Neural progenitor cell (in vitro differentiated cells): ENCODE data around the gene PPFIBP1. TPM values are rescaled to one million over a fixed set of nuclear protein-coding genes. Genes with fewer than 3 reads are reported as not detected.

ENCODE experiments used
- DNase-seq: peaks from one replicate; pipeline ENCODE4 v3.0.0-alpha.2; 2016; ENCODE audit warnings: low spot score
- H2AFZ ChIP-seq: fragments of 200-600 bp; sonication (generic); replicated peaks from 2 replicates; pipeline ENCODE4 v1.6.1; 2016; ENCODE audit warnings: antibody characterized with exemption
- H3F3A ChIP-seq: fragments of 200-600 bp; sonication (generic); 2 replicates; pipeline ENCODE4 v1.6.1; 2016; ENCODE audit warnings: antibody characterized with exemption, low read depth
- H3K27ac ChIP-seq: fragments of 200-600 bp; sonication (generic); 2 replicates; pipeline ENCODE4 v1.5.1; 2016; ENCODE audit warnings: mild to moderate bottlenecking
- H3K27me3 ChIP-seq: fragments of 200-600 bp; sonication (generic); 2 replicates; pipeline ENCODE4 v1.6.1; 2016; ENCODE audit warnings: mild to moderate bottlenecking, moderate library complexity
- H3K36me3 ChIP-seq: fragments of 200-600 bp; sonication (generic); 2 replicates; pipeline ENCODE4 v1.5.1; 2016
- H3K4me1 ChIP-seq: fragments of 200-600 bp; sonication (generic); 2 replicates; pipeline ENCODE4 v1.6.1; 2016; ENCODE audit warnings: mixed run types
- H3K4me2 ChIP-seq: fragments of 200-600 bp; sonication (generic); 2 replicates; pipeline ENCODE4 v1.6.1; 2016
- H3K4me3 ChIP-seq: fragments of 200-600 bp; sonication (generic); 2 replicates; pipeline ENCODE4 v1.5.1; 2016
- H3K79me2 ChIP-seq: fragments of 200-600 bp; sonication (generic); 2 replicates; pipeline ENCODE4 v1.6.1; 2016; ENCODE audit warnings: low read depth
- H3K9ac ChIP-seq: fragments of 200-600 bp; sonication (generic); 2 replicates; pipeline ENCODE4 v1.6.1; 2016
- H3K9me3 ChIP-seq: fragments of 200-600 bp; sonication (generic); 2 replicates; pipeline ENCODE4 v1.5.1; 2016; ENCODE audit warnings: low read depth
- H4K20me1 ChIP-seq: fragments of 200-600 bp; sonication (generic); 2 replicates; pipeline ENCODE4 v1.6.1; 2016; ENCODE audit warnings: low read depth
- H3K27ac Mint-ChIP-seq: 3 replicates; pipeline ENCODE4 v1.8.0; 2021; ENCODE audit warnings: mixed read lengths
- H3K27me3 Mint-ChIP-seq: 2 replicates; pipeline ENCODE4 v1.8.0; 2022; ENCODE audit warnings: low read depth, mild to moderate bottlenecking, inconsistent platforms, moderate library complexity, mixed read lengths; ENCODE audit not compliant: insufficient read depth
- H3K36me3 Mint-ChIP-seq: 3 replicates; pipeline ENCODE4 v1.8.0; 2021; ENCODE audit warnings: mixed read lengths
- H3K4me1 Mint-ChIP-seq: 3 replicates; pipeline ENCODE4 v1.8.0; 2021; ENCODE audit warnings: mixed read lengths
- H3K4me3 Mint-ChIP-seq: 3 replicates; pipeline ENCODE4 v1.8.0; 2021; ENCODE audit warnings: mild to moderate bottlenecking, moderate library complexity, mixed read lengths
- H3K9me3 Mint-ChIP-seq: 3 replicates; pipeline ENCODE4 v1.8.0; 2020; ENCODE audit warnings: mixed read lengths
- EZH2 ChIP-seq: fragments of 200-600 bp; sonication (generic); IDR thresholded peaks from 2 replicates; pipeline ENCODE4 v1.6.1; 2017; ENCODE audit warnings: antibody characterized with exemption, mild to moderate bottlenecking, moderate library complexity
- EZH2phosphoT487 ChIP-seq: fragments of 200-600 bp; sonication (generic); IDR thresholded peaks from 2 replicates; pipeline ENCODE4 v1.6.1; 2017; ENCODE audit warnings: antibody characterized with exemption
- total RNA-seq: library from RNA; depleted of rRNA; stranded (reverse); fragments of >200 nt; gene quantifications from 2 replicates; pipeline ENCODE4 v1.2.3, GENCODE V29; 2015; ENCODE audit warnings: low replicate concordance
- TF ChIP-seq, protein P1 (sequence below): fragments of 200-600 bp; sonication (generic); IDR thresholded peaks from 2 replicates; pipeline ENCODE4 v1.5.1; 2017; ENCODE audit warnings: antibody characterized with exemption, mild to moderate bottlenecking

PPFIBP1 gene
- total RNA-seq, 1 donor from 2014 or later, result 61.7 TPM

DNA sequence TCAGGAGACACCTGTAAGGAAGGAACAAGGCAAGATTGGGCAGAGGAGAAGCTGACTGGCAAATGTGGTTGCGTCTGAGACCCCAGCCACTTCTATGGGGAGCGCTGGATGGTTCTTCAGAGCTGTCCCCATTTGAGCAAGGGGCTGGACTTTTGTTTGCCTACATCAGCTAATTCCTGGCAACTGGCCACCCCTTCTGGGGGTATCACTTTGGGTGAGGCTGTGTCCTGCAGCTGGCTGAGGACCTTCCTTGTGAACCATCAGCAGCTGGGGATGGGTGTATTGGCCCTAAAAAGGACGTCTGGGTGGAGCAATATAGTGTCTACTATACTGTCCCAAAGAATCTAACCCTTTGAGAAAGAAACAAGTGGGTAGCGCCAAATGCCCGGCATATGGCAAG lies 23.6 kb downstream of the PPFIBP1 start:
- H2AFZ ChIP-seq, result no peak overlapping the region
- Mint-ChIP-seq H3K9me3 (peaks cover 7% of the 10 kb centered on the region), H3K27ac (no peak overlapping the region), H3K36me3 (peaks cover 10% of the 10 kb centered on the region), H3K4me3 (no peak overlapping the region), H3K4me1 (peaks cover 4% of the 10 kb centered on the region), H3K27me3 (peaks cover 2% of the 10 kb centered on the region)
- peaks cover 4% of the 10 kb centered on the region for H3K4me1 ChIP-seq
- H3K27me3 ChIP-seq, result no peaks in the 10 kb centered on the region
- H3K4me3 ChIP-seq, result no peak overlapping the region
- no peak overlapping the region for H3K4me2 ChIP-seq
- H4K20me1 ChIP-seq, result peaks cover 2% of the 10 kb centered on the region
- H3K9me3 ChIP-seq, result no peaks in the 10 kb centered on the region
- TF ChIP-seq EZH2, result no peak
- TF ChIP-seq, protein P1, sequence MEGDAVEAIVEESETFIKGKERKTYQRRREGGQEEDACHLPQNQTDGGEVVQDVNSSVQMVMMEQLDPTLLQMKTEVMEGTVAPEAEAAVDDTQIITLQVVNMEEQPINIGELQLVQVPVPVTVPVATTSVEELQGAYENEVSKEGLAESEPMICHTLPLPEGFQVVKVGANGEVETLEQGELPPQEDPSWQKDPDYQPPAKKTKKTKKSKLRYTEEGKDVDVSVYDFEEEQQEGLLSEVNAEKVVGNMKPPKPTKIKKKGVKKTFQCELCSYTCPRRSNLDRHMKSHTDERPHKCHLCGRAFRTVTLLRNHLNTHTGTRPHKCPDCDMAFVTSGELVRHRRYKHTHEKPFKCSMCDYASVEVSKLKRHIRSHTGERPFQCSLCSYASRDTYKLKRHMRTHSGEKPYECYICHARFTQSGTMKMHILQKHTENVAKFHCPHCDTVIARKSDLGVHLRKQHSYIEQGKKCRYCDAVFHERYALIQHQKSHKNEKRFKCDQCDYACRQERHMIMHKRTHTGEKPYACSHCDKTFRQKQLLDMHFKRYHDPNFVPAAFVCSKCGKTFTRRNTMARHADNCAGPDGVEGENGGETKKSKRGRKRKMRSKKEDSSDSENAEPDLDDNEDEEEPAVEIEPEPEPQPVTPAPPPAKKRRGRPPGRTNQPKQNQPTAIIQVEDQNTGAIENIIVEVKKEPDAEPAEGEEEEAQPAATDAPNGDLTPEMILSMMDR, result no peak
- H3K79me2 ChIP-seq, result peaks cover 18% of the 10 kb centered on the region
- H3F3A ChIP-seq, result no peaks in the 10 kb centered on the region
- no peak overlapping the region for H3K9ac ChIP-seq
- H3K27ac ChIP-seq, result no peak overlapping the region
- no peak for DNase-seq
- H3K36me3 ChIP-seq, result no peaks in the 10 kb centered on the region

GRCh38 chr12:27548301-27549199 lies 24.5 kb downstream of the PPFIBP1 start:
- Histone ChIP-seq H4K20me1 (peaks cover 2% of the 10 kb centered on the region), H3K27ac (no peak overlapping the region), H3K36me3 (no peaks in the 10 kb centered on the region), H3K27me3 (no peaks in the 10 kb centered on the region), H3K4me3 (no peak overlapping the region), H3K9ac (no peak overlapping the region), H3K9me3 (no peaks in the 10 kb centered on the region), H3K79me2 (peaks cover 10% of the 10 kb centered on the region), H3K4me2 (no peak overlapping the region), H2AFZ (no peak overlapping the region), H3F3A (no peaks in the 10 kb centered on the region), H3K4me1 (peaks cover 4% of the 10 kb centered on the region)
- no peak for DNase-seq
- Mint-ChIP-seq H3K36me3 (peaks cover 14% of the 10 kb centered on the region), H3K4me3 (no peak overlapping the region), H3K9me3 (peaks cover 10% of the 10 kb centered on the region), H3K4me1 (peaks cover 9% of the 10 kb centered on the region), H3K27me3 (no peaks in the 10 kb centered on the region), H3K27ac (no peak overlapping the region)
- TF ChIP-seq, protein P1, result no peak
- no peak for TF ChIP-seq EZH2
- no peak for TF ChIP-seq EZH2phosphoT487

- H3K4me3 Mint-ChIP-seq, result no peak overlapping the region
Measured at GRCh38 chr12:27549236-27549800, 25.3 kb downstream of the PPFIBP1 start.

More at GRCh38 chr12:27549236-27549800, 25.3 kb downstream of the PPFIBP1 start:
- Histone ChIP-seq H3K27ac (no peak overlapping the region), H3K4me2 (no peak overlapping the region), H3K9ac (no peak overlapping the region), H4K20me1 (peaks cover 2% of the 10 kb centered on the region), H3K4me3 (no peak overlapping the region), H3K27me3 (no peaks in the 10 kb centered on the region), H3K79me2 (peaks cover 10% of the 10 kb centered on the region), H3K4me1 (peaks cover 4% of the 10 kb centered on the region), H3F3A (no peaks in the 10 kb centered on the region), H3K9me3 (no peaks in the 10 kb centered on the region), H2AFZ (no peak overlapping the region), H3K36me3 (no peaks in the 10 kb centered on the region)
- no peaks in the 10 kb centered on the region for H3K27me3 Mint-ChIP-seq
- TF ChIP-seq, protein P1, result no peak
- no peak for TF ChIP-seq EZH2phosphoT487
- no peak for TF ChIP-seq EZH2
- peaks cover 12% of the 10 kb centered on the region for H3K4me1 Mint-ChIP-seq
- H3K27ac Mint-ChIP-seq, result no peak overlapping the region
- no peak for DNase-seq
- peaks cover 11% of the 10 kb centered on the region for H3K9me3 Mint-ChIP-seq
- peaks cover 14% of the 10 kb centered on the region for H3K36me3 Mint-ChIP-seq
